KMS-11 (cell line): ENCODE data around the gene KRT1.

ENCODE experiments used
- H2AFZ ChIP-seq: fragments of 200-600 bp; sonication (generic); 2 replicates; pipeline ENCODE4 v1.6.1; 2016; ENCODE audit warnings: antibody characterized with exemption, mixed run types, low read depth
- H3K27ac ChIP-seq: fragments of 200-600 bp; sonication (generic); 2 replicates; pipeline ENCODE4 v1.6.1; 2016; ENCODE audit warnings: mild to moderate bottlenecking, mixed run types
- H3K27me3 ChIP-seq: fragments of 200-600 bp; sonication (generic); 2 replicates; pipeline ENCODE4 v1.6.1; 2017; ENCODE audit warnings: mild to moderate bottlenecking, low read depth, mixed run types, moderate library complexity; ENCODE audit not compliant: insufficient read depth
- H3K36me3 ChIP-seq: fragments of 200-600 bp; sonication (generic); 2 replicates; pipeline ENCODE4 v1.6.1; 2017; ENCODE audit warnings: mild to moderate bottlenecking, mixed run types; ENCODE audit not compliant: insufficient read depth
- H3K4me1 ChIP-seq: fragments of 200-600 bp; sonication (generic); 2 replicates; pipeline ENCODE4 v1.6.1; 2016; ENCODE audit warnings: mild to moderate bottlenecking, low read depth, mixed run types; ENCODE audit not compliant: poor library complexity, severe bottlenecking
- H3K4me2 ChIP-seq: fragments of 200-600 bp; sonication (generic); 2 replicates; pipeline ENCODE4 v1.7.0; 2016; ENCODE audit warnings: mild to moderate bottlenecking, mixed run types
- H3K4me3 ChIP-seq: fragments of 200-600 bp; sonication (generic); IDR thresholded peaks from 2 replicates; pipeline ENCODE4 v1.6.1; 2017; ENCODE audit warnings: low read depth, low read length, mixed read lengths; ENCODE audit not compliant: insufficient read depth
- H3K79me2 ChIP-seq: fragments of 200-600 bp; sonication (generic); 2 replicates; pipeline ENCODE4 v1.6.1; 2016; ENCODE audit warnings: low read depth, mixed run types; ENCODE audit not compliant: insufficient read depth
- H3K9ac ChIP-seq: fragments of 200-600 bp; sonication (generic); 2 replicates; pipeline ENCODE4 v1.6.1; 2016; ENCODE audit warnings: mild to moderate bottlenecking, mixed run types
- H4K20me1 ChIP-seq: fragments of 200-600 bp; sonication (generic); 2 replicates; pipeline ENCODE4 v1.6.1; 2016; ENCODE audit warnings: mild to moderate bottlenecking, mixed run types; ENCODE audit not compliant: insufficient read depth
- TF ChIP-seq, protein P1 (sequence below): fragments of 200-600 bp; sonication (generic); conservative IDR thresholded peaks from 2 replicates; pipeline ENCODE4 v1.6.1; 2017; ENCODE audit warnings: low read depth, mild to moderate bottlenecking, antibody characterized with exemption, low read length, moderate library complexity, mixed read lengths

Gene KRT1

DNA sequence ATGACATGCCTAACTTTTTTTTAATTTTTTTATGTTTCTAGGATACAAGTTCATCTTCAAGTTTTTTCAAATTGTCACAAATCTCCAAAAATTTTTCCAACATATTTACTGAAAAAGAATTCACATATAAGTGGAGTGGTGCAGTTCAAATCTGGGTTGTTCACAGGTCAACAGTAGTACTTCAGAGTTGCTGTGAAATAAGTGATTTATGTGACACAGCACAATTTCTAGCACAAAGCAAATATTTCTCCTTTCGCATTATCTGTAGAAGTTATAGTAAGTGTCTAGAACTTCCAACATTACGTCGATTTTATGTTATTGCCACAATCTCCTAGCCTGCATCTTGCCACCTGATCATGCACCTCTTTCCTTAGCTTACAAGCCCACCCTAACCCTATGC lies 18.5 kb downstream of the KRT1 start:
- H4K20me1 ChIP-seq = no peaks in the 10 kb centered on the region
- H3K4me2 ChIP-seq = no peak overlapping the region
- no peak overlapping the region for H3K9ac ChIP-seq
- no peak overlapping the region for H3K27ac ChIP-seq
- no peaks in the 10 kb centered on the region for H3K36me3 ChIP-seq
- no peak overlapping the region for H3K4me3 ChIP-seq
- peaks cover 21% of the 10 kb centered on the region; the same call in 1 of the 2 replicates for H3K27me3 ChIP-seq
- no peak overlapping the region for H2AFZ ChIP-seq
- TF ChIP-seq, protein P1, sequence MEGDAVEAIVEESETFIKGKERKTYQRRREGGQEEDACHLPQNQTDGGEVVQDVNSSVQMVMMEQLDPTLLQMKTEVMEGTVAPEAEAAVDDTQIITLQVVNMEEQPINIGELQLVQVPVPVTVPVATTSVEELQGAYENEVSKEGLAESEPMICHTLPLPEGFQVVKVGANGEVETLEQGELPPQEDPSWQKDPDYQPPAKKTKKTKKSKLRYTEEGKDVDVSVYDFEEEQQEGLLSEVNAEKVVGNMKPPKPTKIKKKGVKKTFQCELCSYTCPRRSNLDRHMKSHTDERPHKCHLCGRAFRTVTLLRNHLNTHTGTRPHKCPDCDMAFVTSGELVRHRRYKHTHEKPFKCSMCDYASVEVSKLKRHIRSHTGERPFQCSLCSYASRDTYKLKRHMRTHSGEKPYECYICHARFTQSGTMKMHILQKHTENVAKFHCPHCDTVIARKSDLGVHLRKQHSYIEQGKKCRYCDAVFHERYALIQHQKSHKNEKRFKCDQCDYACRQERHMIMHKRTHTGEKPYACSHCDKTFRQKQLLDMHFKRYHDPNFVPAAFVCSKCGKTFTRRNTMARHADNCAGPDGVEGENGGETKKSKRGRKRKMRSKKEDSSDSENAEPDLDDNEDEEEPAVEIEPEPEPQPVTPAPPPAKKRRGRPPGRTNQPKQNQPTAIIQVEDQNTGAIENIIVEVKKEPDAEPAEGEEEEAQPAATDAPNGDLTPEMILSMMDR = no peak
- H3K79me2 ChIP-seq = no peaks in the 10 kb centered on the region
- H3K4me1 ChIP-seq = no peaks in the 10 kb centered on the region

DNA sequence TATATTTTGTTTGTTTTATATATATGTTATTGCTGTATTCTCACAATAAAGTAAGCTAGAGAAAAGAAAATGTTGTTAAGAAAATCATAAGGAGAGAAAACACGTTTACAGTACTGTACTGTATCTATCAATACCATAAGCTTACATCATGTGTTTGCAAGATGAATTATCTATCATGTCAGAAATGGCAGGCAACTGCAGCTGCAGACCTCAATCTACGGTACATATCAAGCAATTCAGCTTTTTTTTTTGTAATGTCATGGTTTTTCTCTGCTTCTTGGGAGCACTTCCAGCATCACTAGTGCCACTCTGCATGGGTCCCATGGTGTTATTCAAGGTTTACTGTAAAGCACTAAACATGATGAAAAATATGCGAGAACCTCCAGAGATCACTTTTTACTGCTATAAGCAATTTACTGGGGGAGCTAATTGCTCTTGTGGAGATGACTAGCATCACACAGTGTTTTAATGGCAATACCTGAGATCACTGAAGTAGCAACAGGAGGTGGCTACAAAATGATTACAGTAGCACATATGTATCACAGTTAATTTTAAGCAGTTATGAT lies 19.2 kb downstream of the KRT1 start:
- H2AFZ ChIP-seq = no peak overlapping the region
- no peaks in the 10 kb centered on the region for H3K79me2 ChIP-seq
- H3K9ac ChIP-seq = no peak overlapping the region
- H3K4me1 ChIP-seq = no peaks in the 10 kb centered on the region
- no peaks in the 10 kb centered on the region for H3K36me3 ChIP-seq
- no peak overlapping the region for H3K4me3 ChIP-seq
- H3K4me2 ChIP-seq = no peak overlapping the region
- TF ChIP-seq, protein P1 = no peak
- no peaks in the 10 kb centered on the region for H4K20me1 ChIP-seq
- H3K27ac ChIP-seq = no peak overlapping the region
- H3K27me3 ChIP-seq = peaks cover 15% of the 10 kb centered on the region; the same call in 1 of the 2 replicates

DNA sequence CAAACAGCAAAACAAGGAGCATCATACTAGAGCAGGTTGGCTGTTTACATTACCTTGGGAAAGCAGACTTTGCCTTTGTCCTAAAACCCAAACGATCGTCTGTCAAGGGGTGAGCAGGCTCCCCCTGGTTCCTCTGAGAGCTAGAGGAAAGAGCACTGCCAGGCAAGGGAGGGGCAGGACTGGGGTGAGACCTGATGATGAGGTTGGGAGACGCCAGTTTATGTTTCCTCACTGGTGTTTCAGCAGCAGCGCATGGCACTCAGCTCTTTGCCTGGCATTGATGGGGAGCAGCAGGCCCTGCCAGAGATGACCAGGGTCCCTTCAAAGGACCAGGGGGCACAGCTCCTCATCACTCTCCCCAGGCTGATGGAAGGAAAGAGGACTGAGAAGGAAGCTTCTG lies 20.3 kb downstream of the KRT1 start:
- H3K36me3 ChIP-seq = no peaks in the 10 kb centered on the region
- H3K27me3 ChIP-seq = peaks cover 11% of the 10 kb centered on the region
- no peak overlapping the region for H2AFZ ChIP-seq
- TF ChIP-seq, protein P1 = no peak
- H4K20me1 ChIP-seq = no peaks in the 10 kb centered on the region
- no peaks in the 10 kb centered on the region for H3K4me1 ChIP-seq
- H3K9ac ChIP-seq = no peak overlapping the region
- no peaks in the 10 kb centered on the region for H3K79me2 ChIP-seq
- no peak overlapping the region for H3K4me2 ChIP-seq
- H3K4me3 ChIP-seq = no peak overlapping the region
- H3K27ac ChIP-seq = no peak overlapping the region

DNA sequence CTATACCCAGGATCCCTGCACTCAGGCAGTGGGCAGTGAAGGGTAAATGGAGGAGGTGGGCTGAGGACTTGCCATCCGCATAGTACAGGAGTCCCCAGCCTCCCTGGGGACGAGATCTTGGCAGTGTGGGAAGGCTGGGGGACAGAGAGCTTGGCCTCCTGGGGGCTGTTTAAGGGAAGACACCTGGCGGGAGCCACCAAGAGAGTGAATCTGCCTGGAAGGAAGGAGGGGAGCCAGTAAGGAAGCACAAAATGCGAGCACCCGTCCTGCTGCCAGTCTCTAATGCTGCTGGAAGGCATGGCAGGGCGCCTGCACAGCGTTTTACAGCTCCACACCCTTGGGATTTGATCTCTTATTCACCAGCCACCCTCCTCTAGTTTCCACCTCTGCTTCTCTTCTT lies 20.8 kb downstream of the KRT1 start:
- Histone ChIP-seq H3K27me3 (peaks cover 14% of the 10 kb centered on the region), H3K4me2 (no peak overlapping the region), H4K20me1 (no peaks in the 10 kb centered on the region), H3K4me3 (no peak overlapping the region), H2AFZ (no peak overlapping the region), H3K27ac (no peak overlapping the region), H3K36me3 (no peaks in the 10 kb centered on the region), H3K79me2 (no peaks in the 10 kb centered on the region), H3K9ac (no peak overlapping the region), H3K4me1 (no peaks in the 10 kb centered on the region)
- TF ChIP-seq, protein P1 = no peak
